Measurements from ENCODE around the gene FLRT2.

The FLRT2 gene

DNA sequence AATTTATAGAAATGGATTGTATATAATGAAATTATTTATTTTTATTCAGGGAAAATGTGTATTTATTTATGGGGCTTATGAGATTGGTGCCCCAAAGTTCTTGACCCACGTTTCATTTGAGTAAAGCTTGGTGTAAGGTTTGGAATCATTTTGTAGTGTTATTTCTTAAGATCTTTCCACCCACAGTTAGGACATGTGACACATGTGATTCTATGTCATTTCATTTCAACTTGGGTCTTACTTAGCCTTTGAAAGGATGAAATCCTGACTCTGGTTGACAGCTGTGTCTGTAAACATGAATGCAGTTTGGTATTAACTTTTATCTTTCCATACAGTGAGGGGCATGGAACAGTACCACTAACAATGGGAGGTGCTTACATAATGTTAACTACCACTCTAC is 51.7 kb downstream of the FLRT2 start:
- TF ChIP-seq, protein P1, sequence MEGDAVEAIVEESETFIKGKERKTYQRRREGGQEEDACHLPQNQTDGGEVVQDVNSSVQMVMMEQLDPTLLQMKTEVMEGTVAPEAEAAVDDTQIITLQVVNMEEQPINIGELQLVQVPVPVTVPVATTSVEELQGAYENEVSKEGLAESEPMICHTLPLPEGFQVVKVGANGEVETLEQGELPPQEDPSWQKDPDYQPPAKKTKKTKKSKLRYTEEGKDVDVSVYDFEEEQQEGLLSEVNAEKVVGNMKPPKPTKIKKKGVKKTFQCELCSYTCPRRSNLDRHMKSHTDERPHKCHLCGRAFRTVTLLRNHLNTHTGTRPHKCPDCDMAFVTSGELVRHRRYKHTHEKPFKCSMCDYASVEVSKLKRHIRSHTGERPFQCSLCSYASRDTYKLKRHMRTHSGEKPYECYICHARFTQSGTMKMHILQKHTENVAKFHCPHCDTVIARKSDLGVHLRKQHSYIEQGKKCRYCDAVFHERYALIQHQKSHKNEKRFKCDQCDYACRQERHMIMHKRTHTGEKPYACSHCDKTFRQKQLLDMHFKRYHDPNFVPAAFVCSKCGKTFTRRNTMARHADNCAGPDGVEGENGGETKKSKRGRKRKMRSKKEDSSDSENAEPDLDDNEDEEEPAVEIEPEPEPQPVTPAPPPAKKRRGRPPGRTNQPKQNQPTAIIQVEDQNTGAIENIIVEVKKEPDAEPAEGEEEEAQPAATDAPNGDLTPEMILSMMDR (IDR thresholded peaks at IDR 0.05; ENCODE audit: control insufficient read depth, insufficient read depth, low read depth, low read length, missing control alignments), result no peak
- DNase-seq (ENCODE audit: low read depth), result no peak
- H3K4me3 ChIP-seq (ENCODE audit: control insufficient read depth, low read depth, low read length), result no peak overlapping the region

DNA sequence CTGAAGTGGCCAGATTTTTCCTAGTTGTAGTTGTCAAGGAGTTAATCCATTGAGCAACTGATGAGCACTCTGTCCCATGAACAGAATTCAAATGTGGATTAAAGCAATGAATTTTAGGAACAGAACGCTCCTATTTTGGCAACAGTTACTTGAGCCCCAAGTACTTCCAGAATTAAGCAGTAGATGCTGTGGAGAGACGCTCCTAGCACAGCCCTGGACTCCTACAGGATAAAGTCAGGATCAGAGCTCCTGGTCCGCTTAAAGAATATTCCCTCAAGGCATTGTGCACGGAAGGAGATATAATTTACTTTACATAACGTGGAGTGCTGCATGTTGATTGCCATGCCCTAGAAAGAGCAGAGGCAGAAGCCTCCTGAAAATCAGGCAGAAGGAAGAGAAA is 53.4 kb downstream of the FLRT2 start:
- no peak for DNase-seq (ENCODE audit: low read depth)
- TF ChIP-seq, protein P1 (IDR thresholded peaks at IDR 0.05; ENCODE audit: control insufficient read depth, insufficient read depth, low read depth, low read length, missing control alignments), result no peak
- H3K4me3 ChIP-seq (ENCODE audit: control insufficient read depth, low read depth, low read length), result no peak overlapping the region

DNA sequence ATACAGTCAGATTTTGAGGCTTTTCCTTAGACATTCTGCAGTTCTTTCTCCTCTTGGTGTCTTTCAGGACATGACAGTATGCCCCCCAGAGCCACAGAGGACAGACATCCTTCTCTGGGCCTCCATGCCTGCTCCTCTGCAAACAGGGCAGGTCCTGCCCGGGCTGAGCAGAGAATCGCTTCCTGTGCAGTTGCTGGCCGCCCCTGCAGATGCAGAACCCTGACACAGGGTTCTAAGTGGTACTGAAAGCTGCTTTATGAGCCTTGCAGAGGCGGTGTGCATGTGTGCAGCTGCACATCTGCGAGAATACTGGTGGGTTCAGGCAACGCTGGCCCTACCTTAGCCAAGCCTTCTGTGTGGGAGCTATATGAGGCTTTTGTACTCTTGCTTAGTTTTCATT is 54.5 kb downstream of the FLRT2 start:
- TF ChIP-seq, protein P1 (IDR thresholded peaks at IDR 0.05; ENCODE audit: control insufficient read depth, insufficient read depth, low read depth, low read length, missing control alignments), result no peak
- no peak overlapping the region for H3K4me3 ChIP-seq (ENCODE audit: control insufficient read depth, low read depth, low read length)
- no peak for DNase-seq (ENCODE audit: low read depth)

DNA sequence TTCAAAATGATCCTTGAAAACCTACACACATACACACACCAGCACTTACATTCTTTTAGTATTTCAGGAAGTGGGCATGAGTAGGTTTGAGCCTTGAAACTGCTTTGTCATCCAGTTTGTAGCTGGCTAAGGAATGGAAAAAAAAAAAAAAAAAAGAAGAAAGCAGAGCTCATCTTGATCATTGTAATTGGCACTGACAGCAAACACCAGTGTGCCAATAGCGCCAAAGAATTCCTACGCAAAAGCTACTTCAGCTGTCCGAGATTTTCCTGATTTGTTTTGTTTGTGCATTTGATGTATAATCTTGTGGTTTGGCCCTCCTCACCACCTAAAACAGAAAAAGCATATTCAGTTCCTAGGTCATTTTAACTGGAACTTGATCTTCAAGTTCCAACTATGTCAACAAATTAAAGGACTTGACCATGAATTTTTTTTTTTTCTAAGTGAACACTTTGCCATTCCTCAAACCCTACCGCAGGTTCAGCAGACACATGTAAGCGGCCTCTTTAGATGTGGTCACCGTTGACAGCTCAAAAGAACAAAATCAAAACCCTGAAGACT is 57.3 kb downstream of the FLRT2 start:
- no peak overlapping the region for H3K4me3 ChIP-seq (ENCODE audit: control insufficient read depth, low read depth, low read length)
- TF ChIP-seq, protein P1 (IDR thresholded peaks at IDR 0.05; ENCODE audit: control insufficient read depth, insufficient read depth, low read depth, low read length, missing control alignments), result no peak
- DNase-seq (ENCODE audit: low read depth), result no peak

DNA sequence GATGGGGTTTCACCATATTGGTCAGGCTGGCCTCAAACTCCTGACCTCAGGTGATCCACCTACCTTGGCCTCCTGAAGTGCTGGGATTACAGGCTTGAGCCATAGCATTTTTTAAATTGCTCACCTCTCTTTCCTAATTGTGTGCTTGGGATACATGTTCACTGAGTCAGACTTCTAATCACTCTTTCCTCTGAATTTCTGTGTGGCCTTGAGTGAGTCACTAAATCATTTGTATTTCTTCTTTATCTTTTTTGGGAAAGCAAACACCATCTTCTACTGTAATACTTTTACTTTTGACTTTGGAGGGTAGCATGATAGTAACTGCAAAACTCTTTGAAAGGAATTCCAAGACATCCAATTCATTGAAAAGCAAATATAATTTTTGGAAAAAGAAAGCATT is 60.8 kb downstream of the FLRT2 start:
- H3K4me3 ChIP-seq (ENCODE audit: control insufficient read depth, low read depth, low read length), result no peak overlapping the region
- DNase-seq (ENCODE audit: low read depth), result no peak
- TF ChIP-seq, protein P1 (IDR thresholded peaks at IDR 0.05; ENCODE audit: control insufficient read depth, insufficient read depth, low read depth, low read length, missing control alignments), result no peak

DNA sequence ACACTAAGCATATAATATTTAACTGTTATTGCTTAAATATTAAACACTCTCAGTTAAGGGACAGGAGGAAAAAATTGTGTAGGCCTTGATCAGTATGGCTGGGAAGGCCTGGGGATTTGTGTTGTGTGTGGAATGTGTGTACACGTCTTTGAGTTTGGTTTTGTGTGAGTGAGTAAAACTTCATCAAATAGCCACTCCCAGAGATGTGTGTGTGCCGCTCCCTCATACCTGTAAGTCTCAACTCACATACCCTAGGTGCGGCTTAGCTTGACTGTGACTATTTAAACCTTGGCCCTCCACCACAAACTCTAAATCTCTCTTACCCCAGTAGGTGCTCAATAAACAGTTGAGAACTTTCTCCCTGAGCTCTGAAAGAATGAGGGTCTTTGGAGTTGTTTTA is 64.3 kb downstream of the FLRT2 start:
- DNase-seq (ENCODE audit: low read depth), result no peak
- H3K4me3 ChIP-seq (ENCODE audit: control insufficient read depth, low read depth, low read length), result no peak overlapping the region
- TF ChIP-seq, protein P1 (IDR thresholded peaks at IDR 0.05; ENCODE audit: control insufficient read depth, insufficient read depth, low read depth, low read length, missing control alignments), result no peak

DNA sequence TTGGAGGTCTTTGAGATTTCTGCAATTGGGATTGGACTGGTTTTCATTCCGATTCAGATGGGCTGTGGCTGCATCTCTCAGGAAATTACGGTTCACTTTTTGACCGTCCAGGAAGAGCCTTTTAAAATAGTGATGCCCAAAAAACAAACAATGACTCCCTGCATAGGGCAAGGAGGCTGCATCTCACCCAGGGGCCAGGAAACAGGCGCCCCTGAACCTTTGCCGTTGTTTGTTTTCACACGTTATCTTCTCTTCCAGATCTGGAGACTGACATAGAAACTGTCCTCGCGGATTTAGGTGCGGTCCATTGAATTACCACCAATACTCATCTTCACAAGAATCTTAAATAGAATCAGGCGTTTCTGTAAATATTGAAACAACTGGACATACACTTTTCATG is 66.0 kb downstream of the FLRT2 start:
- DNase-seq (ENCODE audit: low read depth), result no peak
- H3K4me3 ChIP-seq (ENCODE audit: control insufficient read depth, low read depth, low read length), result no peak overlapping the region
- TF ChIP-seq, protein P1 (IDR thresholded peaks at IDR 0.05; ENCODE audit: control insufficient read depth, insufficient read depth, low read depth, low read length, missing control alignments), result no peak
